ENCODE measurements around the gene RPAP2.

GRCh38 chr1:92430030-92430429, 131.2 kb downstream of the RPAP2 start:
- TF ChIP-seq, protein P1, sequence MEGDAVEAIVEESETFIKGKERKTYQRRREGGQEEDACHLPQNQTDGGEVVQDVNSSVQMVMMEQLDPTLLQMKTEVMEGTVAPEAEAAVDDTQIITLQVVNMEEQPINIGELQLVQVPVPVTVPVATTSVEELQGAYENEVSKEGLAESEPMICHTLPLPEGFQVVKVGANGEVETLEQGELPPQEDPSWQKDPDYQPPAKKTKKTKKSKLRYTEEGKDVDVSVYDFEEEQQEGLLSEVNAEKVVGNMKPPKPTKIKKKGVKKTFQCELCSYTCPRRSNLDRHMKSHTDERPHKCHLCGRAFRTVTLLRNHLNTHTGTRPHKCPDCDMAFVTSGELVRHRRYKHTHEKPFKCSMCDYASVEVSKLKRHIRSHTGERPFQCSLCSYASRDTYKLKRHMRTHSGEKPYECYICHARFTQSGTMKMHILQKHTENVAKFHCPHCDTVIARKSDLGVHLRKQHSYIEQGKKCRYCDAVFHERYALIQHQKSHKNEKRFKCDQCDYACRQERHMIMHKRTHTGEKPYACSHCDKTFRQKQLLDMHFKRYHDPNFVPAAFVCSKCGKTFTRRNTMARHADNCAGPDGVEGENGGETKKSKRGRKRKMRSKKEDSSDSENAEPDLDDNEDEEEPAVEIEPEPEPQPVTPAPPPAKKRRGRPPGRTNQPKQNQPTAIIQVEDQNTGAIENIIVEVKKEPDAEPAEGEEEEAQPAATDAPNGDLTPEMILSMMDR (conservative IDR thresholded peaks at IDR 0.05; ENCODE audit: low read depth, low read length), result no peak
- TF ChIP-seq EZH2 (IDR thresholded peaks at IDR 0.05; ENCODE audit: borderline replicate concordance, low read depth, low read length, poor library complexity, severe bottlenecking), result no peak

Measured in A673 (cell line).